ENCODE results near the gene MT1HL1. TPM values are rescaled to one million over a fixed set of nuclear protein-coding genes. Genes with fewer than 3 reads are reported as not detected.

Gene MT1HL1
- total RNA-seq, 4 donors from 2014 or later = not detected

- WGBS, 2 donors = 92 to 93% methylated on average over 4 of the region's 4 CpGs
- H3K9me3 ChIP-seq = no peaks in the 10 kb centered on the region
- H3K27me3 ChIP-seq = no peaks in the 10 kb centered on the region
- H3K4me1 ChIP-seq = no peaks in the 10 kb centered on the region
- DNase-seq (ENCODE audit: low spot score in 2 of 2) = no peak
- H3K27ac ChIP-seq = no peak overlapping the region
- H3K36me3 ChIP-seq = no peaks in the 10 kb centered on the region
- TF ChIP-seq CTCF (IDR thresholded peaks at IDR 0.05) = no peak
- no peak overlapping the region for H3K4me3 ChIP-seq
Measured at GRCh38 chr1:237009611-237010010, 5.4 kb upstream of the MT1HL1 start.

- Histone ChIP-seq H3K27me3 (no peaks in the 10 kb centered on the region), H3K9me3 (no peaks in the 10 kb centered on the region), H3K4me1 (no peaks in the 10 kb centered on the region), H3K27ac (no peak overlapping the region), H3K36me3 (no peaks in the 10 kb centered on the region), H3K4me3 (no peak overlapping the region)
- DNase-seq (ENCODE audit: low spot score in 2 of 2) = no peak
- WGBS, 2 donors = 65 to 68% methylated on average over 14 of the region's 14 CpGs
- TF ChIP-seq POLR2A (IDR thresholded peaks at IDR 0.05) = no peak
- TF ChIP-seq CTCF (IDR thresholded peaks at IDR 0.05) = no peak
- no peak for TF ChIP-seq EP300 (IDR thresholded peaks at IDR 0.05)
Measured at GRCh38 chr1:237007147-237007881, 3.1 kb upstream of the MT1HL1 start.

GRCh38 chr1:237005674-237006073 lies 1.4 kb upstream of the MT1HL1 start:
- no peaks in the 10 kb centered on the region for H3K9me3 ChIP-seq

GRCh38 chr1:237003516-237003915 lies 725 bp downstream of the MT1HL1 start:
- Histone ChIP-seq H3K27me3 (no peaks in the 10 kb centered on the region), H3K36me3 (no peaks in the 10 kb centered on the region), H3K27ac (no peak overlapping the region), H3K4me1 (no peaks in the 10 kb centered on the region), H3K4me3 (no peak overlapping the region), H3K9me3 (no peaks in the 10 kb centered on the region)
- DNase-seq (ENCODE audit: low spot score in 2 of 2) = no peak
- 57% methylated on average over 8 of the region's 8 CpGs for WGBS, 2 donors
- TF ChIP-seq EP300 (IDR thresholded peaks at IDR 0.05) = no peak
- TF ChIP-seq CTCF (IDR thresholded peaks at IDR 0.05) = no peak
- no peak for TF ChIP-seq POLR2A (IDR thresholded peaks at IDR 0.05)

More at GRCh38 chr1:237005674-237006073, 1.4 kb upstream of the MT1HL1 start:
- 51 to 56% methylated on average over 4 of the region's 4 CpGs for WGBS, 2 donors
- Histone ChIP-seq H3K4me1 (no peaks in the 10 kb centered on the region), H3K27me3 (no peaks in the 10 kb centered on the region), H3K27ac (no peak overlapping the region), H3K36me3 (no peaks in the 10 kb centered on the region), H3K4me3 (no peak overlapping the region)
- no peak for TF ChIP-seq CTCF (IDR thresholded peaks at IDR 0.05)
- no peak for TF ChIP-seq POLR2A (IDR thresholded peaks at IDR 0.05)
- TF ChIP-seq EP300 (IDR thresholded peaks at IDR 0.05) = no peak
- no peak for DNase-seq (ENCODE audit: low spot score in 2 of 2)

- WGBS, 2 donors = 90 to 93% methylated on average over 4 of the region's 4 CpGs
- Histone ChIP-seq H3K4me3 (no peak overlapping the region), H3K27me3 (no peaks in the 10 kb centered on the region), H3K27ac (no peak overlapping the region), H3K4me1 (no peaks in the 10 kb centered on the region), H3K36me3 (no peaks in the 10 kb centered on the region), H3K9me3 (no peaks in the 10 kb centered on the region)
- no peak for DNase-seq (ENCODE audit: low spot score in 2 of 2)
- TF ChIP-seq POLR2A (IDR thresholded peaks at IDR 0.05) (no peak), CTCF (IDR thresholded peaks at IDR 0.05) (no peak), EP300 (IDR thresholded peaks at IDR 0.05) (no peak)
Measured at GRCh38 chr1:237000191-237000590, 4.0 kb downstream of the MT1HL1 start.

Data from tibial nerve (tissue), 4 donors.